HG03457 (cell line): ENCODE measurements around the gene CNNM2.
"Not testable (repeated sequence)": the region's sequence is repeated elsewhere in the genome, so short reads cannot be mapped to it uniquely, and the experiment has no call there.

ENCODE experiments used
- ATAC-seq: cut with Tn5 transposase; IDR thresholded peaks from one replicate; pipeline ENCODE4 v1.9.1; 2021; ENCODE audit warnings: moderate number of reproducible peaks; ENCODE audit not compliant: unreplicated experiment

The CNNM2 gene

DNA sequence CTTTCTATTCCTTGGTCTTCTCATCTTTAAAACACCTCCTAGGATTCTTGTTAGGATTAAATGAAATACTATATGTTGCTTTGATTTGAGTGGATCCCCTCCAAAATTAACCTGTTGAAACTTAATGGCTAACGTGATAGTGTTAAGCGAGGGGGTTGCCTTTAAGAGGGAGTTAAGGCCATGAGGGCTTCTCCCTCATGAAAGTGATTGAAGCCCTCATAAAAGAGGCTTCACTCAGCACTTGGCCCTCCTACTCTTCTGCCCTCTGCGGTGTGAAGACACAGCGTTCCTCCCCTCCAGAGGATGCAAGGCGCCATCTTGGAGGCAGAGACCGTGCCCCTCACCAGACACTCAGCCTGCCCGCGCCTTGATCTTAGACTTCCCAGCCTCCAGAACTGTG, 46.6 kb downstream of the CNNM2 start:
- no peak for ATAC-seq

DNA sequence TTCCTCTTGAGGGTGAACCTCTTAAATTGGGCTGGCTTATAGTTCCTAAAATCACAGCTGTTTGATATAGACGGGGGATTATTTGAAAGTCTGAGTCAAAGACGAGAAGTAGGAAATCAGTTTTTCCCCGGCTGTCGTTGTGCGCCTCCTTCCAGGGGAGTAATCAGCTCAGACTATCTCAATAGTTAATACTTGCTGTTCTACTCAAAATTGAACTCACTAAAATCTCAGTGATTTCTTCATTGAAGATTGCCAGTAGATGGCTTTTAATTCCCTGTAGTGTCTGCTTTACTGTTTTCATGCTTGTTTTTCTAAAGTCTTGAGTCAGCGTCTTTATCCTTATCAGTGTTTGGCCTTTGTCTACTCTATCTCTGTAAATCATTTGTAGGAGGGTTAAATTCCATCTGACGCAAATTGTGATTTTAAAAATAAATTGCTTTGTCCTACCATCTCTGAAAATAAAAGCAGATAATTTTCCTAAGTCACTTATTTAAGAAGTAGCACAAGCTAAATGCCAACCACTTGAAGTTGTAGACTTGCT, 47.3 kb downstream of the CNNM2 start:
- no peak for ATAC-seq

GRCh38 chr10:102967123-102967522, 49.0 kb downstream of the CNNM2 start:
- ATAC-seq, result no peak

GRCh38 chr10:102970562-102971340, 52.7 kb downstream of the CNNM2 start:
- no peak for ATAC-seq

GRCh38 chr10:102975483-102976379, 57.6 kb downstream of the CNNM2 start:
- no peak for ATAC-seq

DNA sequence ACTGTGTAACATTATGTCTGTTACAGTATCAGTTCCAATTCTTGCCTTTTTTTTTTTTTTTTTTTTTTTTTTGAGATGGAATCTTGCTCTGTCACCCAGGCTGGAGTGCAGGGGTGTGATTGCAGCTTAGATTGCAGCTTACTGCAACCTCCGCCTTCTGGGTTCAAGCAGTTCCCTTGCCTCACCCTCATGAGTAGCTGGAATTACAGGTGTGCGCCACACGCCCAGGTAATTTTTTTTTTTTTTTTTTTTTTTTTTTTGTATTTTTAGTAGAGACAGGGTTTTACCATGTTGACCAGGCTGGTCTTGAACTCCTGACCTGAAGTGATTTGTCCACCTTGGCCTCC, 58.3 kb downstream of the CNNM2 start:
- not testable (repeated sequence) for ATAC-seq

DNA sequence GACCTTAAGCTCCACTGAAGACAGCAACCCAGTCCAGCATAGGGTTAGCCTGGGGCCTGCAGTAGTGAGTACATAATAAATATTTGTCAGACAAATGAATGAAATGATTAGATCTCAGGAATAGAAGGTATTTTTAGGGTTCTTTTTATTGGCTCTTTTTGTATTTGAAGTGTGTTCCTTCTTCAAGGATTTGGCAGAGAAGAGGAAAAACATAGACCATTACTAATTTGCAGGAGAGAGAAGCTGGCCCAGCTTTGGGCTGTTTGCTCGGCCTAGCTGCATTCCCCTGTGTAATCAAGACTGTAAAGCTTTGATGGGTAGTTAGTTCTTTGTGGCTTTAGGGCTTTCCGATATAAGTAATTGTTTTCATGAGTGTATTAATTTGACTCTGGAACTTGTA, 64.2 kb downstream of the CNNM2 start:
- no peak for ATAC-seq

DNA sequence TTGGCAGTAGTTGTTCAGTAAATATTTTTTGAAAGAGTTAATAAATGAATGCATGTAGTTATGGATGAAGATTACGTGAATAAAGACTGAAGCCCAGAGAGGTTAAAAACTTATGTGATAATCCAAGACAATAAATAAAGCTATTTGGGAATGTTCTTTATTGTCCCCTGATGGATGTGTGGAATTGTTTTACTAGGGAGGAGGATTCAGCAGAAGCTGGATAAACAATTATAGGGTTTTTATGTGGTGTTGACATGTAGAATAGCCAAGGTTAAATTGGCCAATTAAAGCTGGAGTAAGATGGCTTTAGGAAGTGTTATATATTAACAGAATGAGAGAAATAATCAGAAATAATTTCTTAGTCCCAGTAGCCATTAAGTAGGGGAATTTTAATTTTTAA, 66.0 kb downstream of the CNNM2 start:
- ATAC-seq, result no peak

DNA sequence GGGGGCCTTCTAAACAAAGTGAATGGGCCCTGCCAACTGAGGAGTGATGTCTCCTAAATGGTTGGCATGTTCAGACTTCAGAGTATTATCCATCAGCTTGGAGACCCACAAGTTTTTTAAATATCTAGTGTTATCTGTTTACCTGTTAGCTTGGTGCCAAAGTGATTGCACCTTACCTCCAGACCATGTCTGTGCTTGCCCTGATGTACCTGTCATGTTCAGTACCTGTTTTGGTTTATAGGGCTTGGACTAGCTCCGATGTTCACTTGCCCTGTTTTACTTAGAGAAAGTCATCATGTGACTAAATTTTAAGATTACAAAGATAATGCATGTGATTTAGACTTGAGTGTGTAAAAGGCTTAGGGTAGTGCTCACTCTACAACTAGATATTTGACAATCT, 67.7 kb downstream of the CNNM2 start:
- ATAC-seq, result no peak

- no peak for ATAC-seq
Measured at GRCh38 chr10:102988404-102989314, 70.6 kb downstream of the CNNM2 start.

GRCh38 chr10:102994531-102995295, 76.6 kb downstream of the CNNM2 start:
- no peak for ATAC-seq

DNA sequence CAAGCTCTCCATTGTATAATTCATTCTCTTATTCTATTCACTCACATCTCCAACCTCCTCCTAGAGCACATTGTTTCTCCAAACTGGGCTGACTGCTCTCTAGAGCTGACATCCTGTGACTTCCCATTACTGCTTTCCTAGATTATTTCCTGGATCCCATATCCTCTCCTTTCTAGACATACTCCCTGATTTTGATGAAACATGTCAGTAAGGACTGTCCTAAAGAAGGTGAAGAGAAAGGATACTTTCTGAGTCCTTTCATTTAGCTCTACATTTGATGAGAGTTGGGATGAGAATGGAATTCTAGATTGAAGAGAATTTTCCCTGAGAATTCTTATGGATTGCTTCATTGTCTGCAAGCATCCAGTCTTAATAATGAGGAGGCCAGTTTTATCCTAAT, 78.8 kb downstream of the CNNM2 start:
- no peak for ATAC-seq

- no peak for ATAC-seq
Measured at GRCh38 chr10:102997998-102998397, 79.9 kb downstream of the CNNM2 start.

GRCh38 chr10:102998399-102998907, 80.4 kb downstream of the CNNM2 start:
- ATAC-seq, result no peak

GRCh38 chr10:103000050-103000449, 82.0 kb downstream of the CNNM2 start:
- ATAC-seq, result not testable (repeated sequence)

DNA sequence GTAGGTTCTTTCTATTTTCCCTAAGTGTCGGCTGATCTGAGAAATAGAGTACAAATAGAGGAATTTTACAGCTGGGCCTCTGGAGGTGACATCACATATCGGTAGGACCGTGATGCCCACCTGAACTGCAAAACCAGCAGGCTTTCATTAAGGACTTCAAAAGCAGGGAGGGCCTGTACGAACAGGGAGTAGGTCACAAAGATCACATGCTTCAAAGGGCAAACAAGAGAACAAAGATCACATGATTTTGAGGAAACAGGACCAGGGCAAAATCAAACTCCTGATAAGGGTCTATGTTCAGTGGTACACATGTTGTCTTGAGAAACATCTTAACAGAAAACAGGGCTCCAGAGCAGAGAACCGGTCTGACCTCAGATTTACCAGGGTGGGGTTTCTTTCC, 88.9 kb downstream of the CNNM2 start:
- ATAC-seq, result no peak

DNA sequence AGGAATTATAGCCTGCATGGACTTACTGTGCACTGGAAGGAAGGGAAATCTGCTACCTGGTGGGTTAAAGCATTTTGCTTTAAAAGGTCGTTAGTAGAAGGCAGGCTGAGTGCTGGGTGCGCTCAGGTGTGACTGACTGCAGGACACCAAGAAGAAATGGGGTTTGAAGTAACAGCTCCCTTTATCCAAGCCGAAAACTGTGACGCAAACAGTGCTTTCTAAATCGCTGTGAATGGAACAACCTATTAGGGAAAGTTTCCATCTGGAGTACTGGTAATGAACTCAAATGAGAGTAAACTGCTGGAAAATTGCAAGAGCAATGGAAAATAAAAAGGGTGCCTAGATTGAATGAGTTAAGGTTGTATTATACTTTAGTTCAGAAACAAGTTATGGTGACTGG, 95.3 kb downstream of the CNNM2 start:
- no peak for ATAC-seq

DNA sequence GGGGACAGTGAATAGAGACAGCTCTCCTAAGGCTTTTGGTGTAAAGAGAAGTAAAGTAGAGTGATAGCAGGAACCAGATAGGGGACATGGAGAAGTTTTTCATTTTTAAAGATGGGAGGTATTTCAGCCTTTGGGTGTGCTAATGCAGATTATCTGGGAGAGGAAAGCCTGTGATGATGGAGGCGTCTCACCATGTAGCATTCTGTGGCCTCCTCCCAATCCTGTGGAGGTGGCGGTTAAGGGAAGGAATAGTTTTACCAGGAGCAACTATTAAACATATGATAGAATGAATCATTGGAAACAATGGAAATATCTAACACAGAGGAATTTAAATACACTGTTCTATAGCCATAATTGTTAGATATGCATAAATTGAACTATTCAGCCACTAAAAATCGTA, 101.3 kb downstream of the CNNM2 start:
- no peak for ATAC-seq

DNA sequence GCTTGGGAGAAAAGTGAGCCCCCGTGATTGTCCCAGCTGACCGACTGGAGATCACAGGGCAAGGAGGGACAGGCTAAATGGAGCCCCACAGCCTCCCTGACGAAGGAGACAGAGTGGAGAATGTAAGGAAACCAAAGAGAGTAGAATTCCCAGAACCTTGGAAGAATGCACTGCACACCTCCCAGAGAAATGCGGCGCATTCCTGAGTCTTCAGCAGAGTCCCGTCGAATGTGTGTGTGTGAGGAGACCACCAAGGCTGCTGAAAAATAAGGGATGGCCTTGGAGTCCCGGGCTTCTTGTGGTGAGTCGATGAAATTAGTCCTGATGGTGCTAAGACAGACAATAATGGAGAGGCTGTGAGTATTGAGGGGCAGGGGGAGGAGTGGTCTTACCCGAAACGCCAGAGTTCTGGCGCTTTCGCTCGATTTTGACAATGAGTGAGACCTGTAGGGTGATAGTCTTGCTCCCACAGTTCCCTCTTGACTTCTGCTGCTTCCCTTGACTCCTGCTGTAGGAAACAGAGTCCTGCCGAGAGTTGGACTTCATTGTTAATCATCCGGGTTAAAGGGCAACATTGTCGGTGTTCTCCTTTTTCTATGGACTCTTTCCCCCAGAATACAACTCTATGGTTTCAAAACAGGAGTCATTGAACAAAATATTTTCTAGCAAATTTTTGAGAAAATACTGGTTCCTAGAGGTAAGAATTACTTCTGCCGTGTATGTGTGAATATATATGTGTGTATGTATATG, 103.2 kb downstream of the CNNM2 start:
- ATAC-seq, result no peak
